Fibroblast of upper back skin (primary cell): ENCODE measurements around the gene ASIC3.
"Not testable (repeated sequence)": the region's sequence is repeated elsewhere in the genome, so short reads cannot be mapped to it uniquely, and the experiment has no call there.

Source experiments
- DNase-seq: peaks from one replicate; pipeline ENCODE4 v3.0.0-alpha.2; 2013

Gene ASIC3

GRCh38 chr7:151014950-151015349, 33.4 kb upstream of the ASIC3 start:
- DNase-seq, result no peak

GRCh38 chr7:151015967-151016366, 32.4 kb upstream of the ASIC3 start:
- no peak for DNase-seq

- no peak for DNase-seq
These were observed 31.8 kb upstream of the ASIC3 start for GRCh38 chr7:151016505-151016904.

GRCh38 chr7:151016942-151017341, 31.4 kb upstream of the ASIC3 start:
- no peak for DNase-seq

GRCh38 chr7:151017370-151017952, 30.9 kb upstream of the ASIC3 start:
- no peak for DNase-seq

GRCh38 chr7:151017953-151018420, 30.3 kb upstream of the ASIC3 start:
- peak; percentile 51 for DNase-seq

- DNase-seq, result peak; percentile 51
These were observed 29.8 kb upstream of the ASIC3 start for GRCh38 chr7:151018421-151019129.

- no peak for DNase-seq
These were observed 29.2 kb upstream of the ASIC3 start for GRCh38 chr7:151019130-151019447.

GRCh38 chr7:151020231-151020630, 28.1 kb upstream of the ASIC3 start:
- no peak for DNase-seq

- DNase-seq, result no peak
These were observed 25.1 kb upstream of the ASIC3 start for GRCh38 chr7:151023232-151023631.

- DNase-seq, result no peak
These were observed 23.8 kb upstream of the ASIC3 start, which contains the start of gene ATG9B for GRCh38 chr7:151024435-151025056. Gene ATG9B (minus strand): TSS chr7:151024494. CDS start chr7:151024423, 71 bp downstream.

- DNase-seq, result no peak
These were observed 22.2 kb upstream of the ASIC3 start for GRCh38 chr7:151025924-151026671.

- DNase-seq, result not testable (repeated sequence)
These were observed 21.3 kb upstream of the ASIC3 start for GRCh38 chr7:151026771-151027727.

- DNase-seq, result not testable (repeated sequence)
These were observed 20.6 kb upstream of the ASIC3 start for GRCh38 chr7:151027728-151028130.

GRCh38 chr7:151028131-151028947, 20.0 kb upstream of the ASIC3 start, which contains the start of gene ABCB8:
Gene ABCB8 (plus strand): TSS chr7:151028450. CDS start chr7:151028516, 66 bp downstream.
- peak; percentile 99 for DNase-seq

GRCh38 chr7:151028948-151029501, 19.3 kb upstream of the ASIC3 start:
- no peak for DNase-seq

- no peak for DNase-seq
These were observed 17.3 kb upstream of the ASIC3 start for GRCh38 chr7:151031011-151031410.

- DNase-seq, result no peak
These were observed 15.1 kb upstream of the ASIC3 start for GRCh38 chr7:151032936-151033863.

GRCh38 chr7:151033864-151034249, 14.5 kb upstream of the ASIC3 start:
- DNase-seq, result no peak
